ENCODE data around the gene PAPSS1.
"Not testable (repeated sequence)": the region's sequence is repeated elsewhere in the genome, so short reads cannot be mapped to it uniquely, and the experiment has no call there.

The PAPSS1 gene

DNA sequence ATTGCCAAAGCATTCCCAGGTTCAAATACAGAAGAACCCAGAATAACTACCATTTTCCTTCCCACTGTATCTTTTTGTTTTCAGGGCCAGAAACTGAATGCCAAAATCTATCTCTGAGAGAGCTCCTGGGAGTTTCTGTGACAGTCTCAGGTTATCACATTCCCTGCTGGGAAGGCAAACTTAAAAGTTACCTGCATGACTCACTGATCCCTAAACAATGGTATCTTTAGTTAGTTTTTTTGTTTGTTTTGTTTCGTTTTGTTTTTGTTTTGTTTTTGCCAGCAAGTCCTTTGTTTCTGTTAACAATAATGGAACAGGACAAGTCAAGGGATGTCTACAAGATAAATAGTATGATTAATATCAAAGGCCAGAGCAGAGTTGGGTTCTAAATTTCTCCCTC is 34.3 kb downstream of the PAPSS1 start:
- no peak for DNase-seq

DNA sequence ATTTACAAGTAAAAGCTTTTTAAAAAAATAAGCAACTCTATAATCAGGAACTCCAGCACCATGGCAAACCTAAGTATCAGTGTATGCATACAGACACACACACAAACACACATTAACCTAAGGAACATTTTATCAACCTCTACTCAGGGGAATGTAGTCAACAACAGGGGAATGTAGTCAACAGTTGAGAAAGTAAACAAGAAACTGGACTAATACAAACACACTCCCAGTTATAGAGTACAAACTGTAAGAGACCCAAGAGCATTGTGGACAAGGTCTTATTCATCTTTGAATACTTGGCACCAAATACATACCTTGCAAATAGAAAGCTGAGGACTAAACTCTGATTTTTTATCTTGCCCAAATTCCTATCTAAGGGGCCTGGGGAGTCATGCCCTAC is 36.2 kb downstream of the PAPSS1 start:
- no peak for DNase-seq

DNA sequence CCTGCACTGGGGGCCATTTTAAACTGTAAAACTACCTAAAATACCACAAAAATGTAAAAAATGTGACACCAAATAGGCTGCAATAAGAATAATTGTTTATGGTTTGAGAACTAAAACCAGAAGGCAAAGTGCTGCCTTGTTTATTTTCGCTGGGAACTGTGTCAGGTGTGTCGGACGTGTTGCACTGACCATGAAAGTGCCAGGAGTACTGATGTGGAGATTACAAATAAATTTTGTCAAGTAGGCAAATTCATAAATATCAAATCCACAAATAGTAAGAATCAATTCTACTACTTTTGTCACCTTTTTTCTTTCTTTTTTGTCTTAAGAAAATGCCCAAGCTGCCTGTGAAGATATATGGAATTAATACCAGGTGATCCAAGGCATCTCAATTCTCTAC is 37.7 kb downstream of the PAPSS1 start:
- no peak for DNase-seq

DNA sequence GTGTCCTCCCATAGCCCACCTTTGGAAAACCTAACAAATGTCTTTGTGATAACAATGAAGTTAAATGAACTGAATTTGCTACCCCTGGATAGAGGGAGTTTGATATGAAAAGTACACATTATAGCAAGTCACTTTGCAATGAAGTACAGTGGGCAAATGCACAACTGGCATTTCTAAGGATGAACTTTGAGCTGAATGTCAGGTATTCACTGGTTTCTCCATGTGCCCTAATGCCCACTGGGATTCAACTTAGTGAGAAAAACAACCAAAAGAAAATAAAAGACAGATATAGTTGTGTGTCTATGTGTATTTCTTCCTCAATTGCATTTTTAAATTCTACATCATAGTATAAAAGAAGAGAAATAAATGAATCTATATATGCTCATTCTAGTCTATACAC is 51.0 kb downstream of the PAPSS1 start:
- DNase-seq, result no peak

DNA sequence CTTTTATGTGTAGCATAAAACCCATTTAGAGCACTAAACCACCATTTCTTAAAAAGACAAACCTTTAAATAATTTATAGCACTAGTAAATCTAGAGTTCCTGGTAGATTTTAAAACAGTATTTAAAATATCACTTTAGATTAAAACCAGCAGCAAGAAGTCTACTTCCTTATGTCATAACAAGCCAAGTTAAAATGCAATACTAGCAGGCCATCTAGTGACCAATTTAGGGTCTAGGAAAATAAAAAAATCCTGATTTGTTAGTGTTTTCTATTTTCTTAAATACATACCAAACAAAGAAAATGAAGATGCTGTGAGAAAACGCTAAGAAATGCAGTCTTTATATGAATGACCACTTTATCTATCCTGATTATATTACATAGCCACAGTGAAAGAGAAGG is 53.9 kb downstream of the PAPSS1 start:
- DNase-seq, result no peak

DNA sequence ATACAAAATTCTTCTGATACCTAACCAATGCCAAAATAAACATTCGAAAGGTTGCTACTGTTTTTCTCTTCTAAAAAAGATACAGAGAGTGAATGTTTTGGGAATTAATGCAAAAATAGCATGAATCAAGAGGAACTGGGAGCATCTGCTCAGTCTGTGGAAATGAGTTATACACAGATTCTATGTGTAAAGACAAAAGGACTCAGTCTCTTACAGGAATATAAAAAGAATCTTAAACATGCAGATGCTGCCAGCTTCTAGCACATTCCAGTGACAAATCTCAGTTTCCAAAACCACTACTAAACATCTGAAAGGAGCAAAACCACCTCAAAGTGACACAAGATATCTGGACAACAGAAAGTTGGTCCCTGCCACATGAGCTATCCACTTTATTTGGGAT is 55.0 kb downstream of the PAPSS1 start:
- no peak for DNase-seq

DNA sequence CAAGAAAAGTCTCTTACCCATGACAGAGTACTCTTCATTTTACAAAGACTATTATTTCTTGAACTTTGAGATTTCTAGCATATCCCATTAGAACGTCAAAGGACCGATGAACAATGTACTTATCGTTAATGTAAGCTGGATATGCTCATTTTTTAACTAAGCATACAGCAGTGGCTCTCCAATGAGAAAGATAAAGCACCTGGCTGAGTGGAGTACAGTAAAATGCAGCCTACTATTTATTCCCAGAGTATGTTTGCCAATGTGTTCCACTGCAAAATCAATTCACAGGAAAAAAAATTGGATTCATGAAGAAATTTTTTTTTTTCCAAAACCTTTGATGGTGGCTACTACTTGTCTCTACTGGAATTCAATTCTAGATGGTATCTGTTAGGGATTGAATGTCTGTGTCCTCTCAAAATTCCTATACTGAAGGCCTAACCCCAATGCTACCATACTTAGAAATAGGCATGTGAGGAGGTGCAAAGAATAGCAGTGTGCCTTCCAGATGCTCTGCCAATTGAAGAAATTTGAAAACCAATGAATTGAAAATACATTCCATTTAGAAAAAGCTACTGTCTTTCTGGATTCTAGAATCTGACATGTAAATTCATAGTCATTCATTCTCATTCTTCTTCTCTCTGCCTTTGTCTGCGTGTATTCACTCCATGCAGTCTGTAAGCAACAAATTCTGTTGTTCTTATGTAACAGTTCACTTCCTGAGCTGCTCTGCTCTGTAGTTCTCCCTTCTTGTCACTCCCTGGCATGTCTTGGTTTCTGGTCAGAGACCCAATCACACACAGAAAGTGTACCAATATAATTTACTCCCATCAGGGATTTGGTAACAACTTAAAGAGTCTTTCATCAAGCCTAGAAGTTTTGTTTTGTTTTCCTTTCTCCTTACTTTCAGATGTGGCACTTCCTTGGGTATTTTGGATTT is 61.4 kb downstream of the PAPSS1 start:
- peak in 1 of 14 donors; percentile 6 for DNase-seq

DNA sequence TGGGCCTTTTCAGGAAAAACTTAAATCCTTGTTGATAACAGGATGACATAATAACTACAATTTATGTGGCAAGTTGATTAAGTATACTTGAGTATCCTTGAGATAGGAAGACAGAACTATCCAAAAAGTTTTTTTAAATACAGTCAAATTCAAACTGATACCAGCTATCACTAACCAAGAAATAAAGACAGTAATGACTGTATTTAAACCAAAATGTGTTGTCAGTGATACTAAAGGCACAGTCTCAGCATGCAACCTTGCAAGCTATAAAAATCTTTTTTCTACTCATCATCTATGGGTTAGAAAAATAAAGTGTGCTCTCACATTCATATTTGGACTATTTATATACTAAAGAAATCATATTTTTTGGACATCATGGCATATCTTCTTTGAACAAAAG is 64.7 kb downstream of the PAPSS1 start:
- no peak for DNase-seq

DNA sequence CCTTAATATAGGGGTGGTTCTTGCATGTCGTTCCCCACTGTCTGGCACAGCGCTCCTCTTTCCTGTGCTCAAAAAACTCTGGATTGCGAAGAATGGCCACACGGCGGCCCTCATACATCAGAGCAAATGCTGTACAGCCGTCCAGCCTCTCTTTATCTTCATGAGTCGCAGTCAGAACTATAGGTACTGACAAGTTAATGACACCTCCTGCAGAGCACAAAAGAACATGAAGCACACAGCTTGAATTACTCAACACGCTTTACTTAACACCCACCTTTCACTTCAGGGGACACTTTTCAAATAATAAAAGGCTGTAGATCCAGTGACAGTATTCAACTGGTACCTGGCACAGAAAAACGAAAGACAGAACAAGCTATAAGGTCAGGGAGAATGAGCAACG is 65.3 kb downstream of the PAPSS1 start:
- no peak for DNase-seq

DNA sequence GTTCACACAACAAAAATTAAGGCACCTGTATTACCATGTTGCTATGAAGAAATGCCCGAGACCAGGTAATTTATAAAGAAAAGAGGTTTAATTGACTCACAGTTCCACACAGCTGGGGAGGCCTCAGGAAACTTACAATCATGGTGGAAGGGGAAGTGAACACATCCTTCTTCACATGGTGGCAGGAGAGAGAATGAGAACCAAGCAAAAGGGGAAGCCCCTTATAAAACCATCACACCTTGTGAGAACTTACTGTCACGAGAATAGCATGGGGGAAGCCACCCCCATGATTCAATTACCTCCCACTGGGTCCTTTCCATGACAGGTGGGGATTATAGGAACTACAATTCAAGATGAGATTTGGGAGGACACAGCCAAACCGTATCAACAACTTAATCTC is 68.6 kb downstream of the PAPSS1 start:
- DNase-seq, result not testable (repeated sequence)

DNA sequence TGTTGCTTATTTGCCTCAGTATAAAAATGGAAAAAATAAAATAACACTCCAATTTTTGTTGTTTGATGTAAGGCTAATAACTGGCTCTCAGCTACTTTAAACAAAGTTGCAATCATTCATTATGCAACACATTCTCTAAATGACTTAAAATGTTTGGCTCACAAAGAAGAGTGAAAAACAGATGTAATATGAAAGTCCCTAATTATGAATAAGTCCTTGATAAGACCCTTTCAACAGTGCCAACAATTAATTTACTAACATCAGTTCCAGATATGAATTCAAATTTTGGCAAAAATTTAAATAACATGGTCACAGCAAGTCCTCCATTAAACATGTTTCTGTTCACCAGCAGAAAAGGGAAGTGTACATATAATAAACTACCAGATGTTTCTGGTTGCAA is 69.8 kb downstream of the PAPSS1 start:
- DNase-seq, result no peak

DNA sequence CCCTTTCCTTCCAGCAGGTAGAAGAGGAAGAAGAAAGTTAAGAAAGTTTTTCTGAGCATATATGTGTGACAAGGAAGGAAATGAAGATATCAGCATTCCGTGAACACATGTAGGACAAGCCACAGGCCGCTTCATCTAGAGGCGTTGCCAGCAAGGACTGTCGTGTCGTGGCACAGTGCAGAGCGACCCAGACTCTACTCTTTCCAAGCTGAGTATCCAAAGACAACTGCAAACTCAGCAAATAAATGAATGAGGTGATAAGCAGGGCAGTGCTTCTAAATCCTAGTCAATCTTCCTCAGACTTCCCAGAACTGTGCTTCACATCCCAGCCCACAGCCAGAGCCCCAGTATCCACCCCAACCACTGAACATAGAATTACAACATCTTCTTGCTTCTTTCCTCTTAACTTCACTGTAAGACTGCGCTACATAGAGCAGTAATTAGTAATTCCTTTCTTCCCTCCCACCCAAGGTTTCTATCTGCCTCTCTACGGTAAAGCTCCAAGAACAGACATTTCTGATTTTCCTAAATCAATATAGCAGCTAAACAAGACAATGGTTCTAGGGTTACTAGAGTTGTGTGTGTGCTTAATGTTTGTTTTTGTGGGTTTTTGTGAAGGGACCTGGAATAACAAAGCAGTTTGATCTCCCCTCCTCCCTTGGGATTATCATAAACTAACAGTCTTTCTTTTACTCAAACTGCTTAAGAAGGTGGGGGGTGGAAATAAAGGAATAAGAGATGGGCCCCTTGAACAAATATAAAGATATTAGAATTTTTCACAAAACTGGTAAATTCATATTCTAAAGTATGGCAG is 71.6 kb downstream of the PAPSS1 start:
- DNase-seq, result no peak

DNA sequence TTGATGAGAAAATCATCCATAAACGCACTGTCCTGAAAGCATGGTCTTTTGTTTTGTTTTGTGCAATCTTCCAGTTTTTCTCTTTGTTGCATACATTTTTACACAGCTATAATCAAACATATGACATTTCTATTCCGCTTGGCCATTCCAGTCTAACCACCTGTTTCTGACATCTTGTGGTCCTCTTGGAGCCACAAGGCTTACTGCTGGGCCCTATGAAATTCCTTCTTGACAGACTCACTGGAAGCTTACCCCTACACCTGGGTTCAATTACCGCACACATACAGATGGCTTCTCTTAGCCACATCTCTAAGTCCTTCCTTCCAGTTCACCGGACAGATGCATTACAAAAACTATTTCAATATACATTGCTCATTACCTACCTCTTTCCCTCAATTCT is 72.4 kb downstream of the PAPSS1 start:
- no peak for DNase-seq

DNA sequence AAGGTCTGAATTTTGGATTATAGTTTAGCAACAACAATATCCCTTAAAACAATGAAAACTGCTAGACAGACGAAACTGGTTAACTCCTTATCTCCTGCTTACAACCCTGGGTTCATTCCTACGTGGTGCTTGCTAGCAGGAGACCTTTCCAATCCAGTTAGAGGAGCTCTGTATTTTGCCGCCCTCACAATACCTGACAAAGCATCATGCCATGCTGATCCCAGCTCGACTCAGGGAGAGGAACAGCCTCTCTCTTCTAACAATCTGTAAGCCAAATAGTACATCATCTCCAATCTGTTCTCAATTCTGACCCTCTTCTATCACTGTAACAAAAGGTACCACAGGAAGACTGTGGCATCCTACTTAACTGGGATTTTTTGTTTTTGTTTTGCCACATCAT is 74.4 kb downstream of the PAPSS1 start:
- DNase-seq, result no peak

DNA sequence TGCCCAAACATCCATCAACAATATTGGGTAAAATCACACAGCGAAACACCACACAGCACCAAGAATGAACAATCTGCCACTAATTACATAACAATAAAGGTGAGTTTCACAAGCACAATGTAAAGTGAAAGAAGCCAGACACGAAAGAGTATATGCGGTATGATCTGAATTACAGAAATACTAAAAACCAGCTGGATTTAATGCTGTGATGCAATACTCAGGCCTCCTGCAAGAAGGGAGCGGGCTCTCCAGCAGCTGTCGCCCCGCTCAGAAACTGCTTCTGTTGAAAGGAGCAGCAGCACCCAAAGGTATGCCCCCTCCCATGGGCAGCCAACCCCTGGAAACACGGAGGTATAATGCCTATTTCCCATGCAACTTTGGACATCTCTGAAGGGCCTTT is 77.0 kb downstream of the PAPSS1 start:
- no peak for DNase-seq

DNA sequence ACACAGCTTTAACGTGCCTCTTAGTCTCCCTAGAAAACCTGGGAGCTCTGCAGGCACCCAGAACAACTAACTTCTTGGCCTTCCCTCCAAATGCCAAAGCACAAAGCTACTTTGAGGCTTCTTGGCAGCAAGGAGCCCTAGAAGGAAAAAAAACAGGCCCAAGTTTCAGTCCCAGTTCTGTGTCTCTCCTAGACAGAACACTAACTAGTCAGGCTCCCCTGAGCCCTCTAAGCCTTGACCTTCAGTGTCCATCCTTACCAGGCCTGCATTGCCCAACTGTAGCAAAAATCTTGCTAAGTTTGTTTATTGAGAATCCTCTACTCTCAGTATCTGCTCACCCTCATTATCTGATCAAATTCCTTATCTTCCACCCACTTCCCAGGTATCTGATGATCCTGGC is 79.2 kb downstream of the PAPSS1 start:
- no peak for DNase-seq

DNA sequence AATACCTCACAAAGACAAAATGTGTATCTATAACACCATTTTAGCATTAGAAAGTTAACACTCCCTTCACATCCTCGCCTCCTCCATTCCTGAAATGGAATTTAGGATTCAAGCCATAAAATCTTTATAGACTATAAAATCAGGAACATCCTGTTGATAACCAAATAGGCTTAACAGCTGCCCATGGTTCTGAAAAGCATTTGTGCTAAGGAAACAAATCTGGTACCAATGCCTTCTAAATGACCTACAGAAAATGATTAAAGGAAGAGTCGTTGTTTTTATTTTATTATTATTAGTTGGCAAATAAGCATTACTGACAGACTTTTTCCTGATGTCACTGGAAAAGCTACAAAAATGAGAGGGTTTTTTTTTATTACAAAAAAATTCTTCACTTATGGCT is 79.8 kb downstream of the PAPSS1 start:
- DNase-seq, result no peak

DNA sequence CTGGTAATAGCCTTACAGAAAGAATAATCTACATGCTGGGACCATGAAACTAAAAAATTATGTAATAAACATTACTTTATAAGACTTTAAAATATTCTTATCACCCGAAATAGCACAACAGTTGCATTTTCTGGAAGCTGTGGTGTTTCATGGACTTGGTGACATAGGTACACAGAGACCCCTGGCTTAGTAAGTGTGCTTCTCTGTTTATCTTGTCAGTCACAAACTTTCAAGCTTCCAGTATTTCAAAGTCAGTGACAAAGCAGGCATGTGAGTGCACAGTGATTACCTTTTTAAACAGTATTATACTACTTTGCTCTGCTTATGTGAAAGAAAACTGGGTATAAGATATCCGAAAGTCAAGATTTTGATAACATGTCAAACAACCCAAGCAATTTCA is 84.3 kb downstream of the PAPSS1 start:
- no peak for DNase-seq

DNA sequence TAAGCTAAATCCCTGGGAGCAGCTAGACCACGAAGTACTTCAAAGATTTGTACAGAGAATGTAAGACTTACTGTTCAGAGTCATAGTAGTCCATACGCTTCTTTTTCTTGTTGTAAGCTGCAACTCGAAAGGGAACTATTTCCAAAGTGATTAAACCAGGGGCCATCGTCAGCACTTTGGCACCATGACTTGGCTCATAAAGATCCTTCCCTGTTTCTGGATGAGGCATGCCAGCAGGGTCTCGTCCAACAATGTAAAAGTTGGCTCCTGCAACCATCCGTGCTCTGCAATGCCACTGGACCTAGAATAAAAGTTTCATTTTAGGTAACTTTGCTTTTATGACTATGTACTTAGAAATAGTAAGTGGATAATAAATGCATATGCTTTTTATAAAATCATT is 88.5 kb downstream of the PAPSS1 start:
- DNase-seq, result no peak

DNA sequence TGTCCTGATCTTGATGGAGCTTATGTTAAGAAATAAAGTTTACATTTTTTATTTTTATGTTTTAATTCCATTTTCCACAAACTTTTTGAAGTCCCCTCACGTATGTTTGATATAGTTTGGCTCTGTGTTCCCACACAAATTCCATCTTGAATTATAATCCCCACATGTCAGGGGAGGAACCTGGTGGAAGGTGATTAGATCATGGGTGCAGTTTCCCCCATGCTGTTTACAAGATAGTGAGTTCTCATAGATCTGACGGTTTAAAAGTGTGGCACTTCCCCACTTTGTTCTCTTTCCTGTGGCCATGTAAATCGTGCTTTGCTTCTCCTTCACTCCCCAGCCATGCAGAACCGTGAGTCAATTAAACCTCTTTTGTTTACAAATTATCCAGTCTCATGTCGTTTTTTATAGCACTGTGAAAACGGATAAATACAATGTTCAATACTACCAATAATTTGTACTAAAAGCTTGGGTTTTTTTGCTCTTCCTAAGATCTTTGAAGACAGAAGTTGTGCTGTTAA is 89.8 kb downstream of the PAPSS1 start:
- DNase-seq, result no peak

DNA sequence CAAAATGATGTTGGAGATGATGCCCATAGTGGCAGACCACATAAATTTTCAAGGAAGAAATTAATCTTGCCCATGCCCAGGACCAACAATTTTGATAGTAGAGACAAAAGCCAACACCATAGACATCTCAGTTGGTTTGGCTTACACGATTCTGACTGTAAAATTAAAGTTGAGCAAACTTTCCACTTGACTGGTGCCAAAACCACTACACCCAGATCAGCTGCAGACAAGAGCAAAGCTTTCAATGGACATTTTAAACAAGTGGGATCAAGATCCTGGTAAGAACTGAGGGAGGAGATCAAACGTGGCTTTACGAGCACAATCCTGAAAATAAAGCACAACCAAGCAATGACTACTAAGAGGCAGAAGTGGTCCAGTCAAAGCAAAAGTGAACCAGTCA is 90.7 kb downstream of the PAPSS1 start:
- DNase-seq, result no peak

DNA sequence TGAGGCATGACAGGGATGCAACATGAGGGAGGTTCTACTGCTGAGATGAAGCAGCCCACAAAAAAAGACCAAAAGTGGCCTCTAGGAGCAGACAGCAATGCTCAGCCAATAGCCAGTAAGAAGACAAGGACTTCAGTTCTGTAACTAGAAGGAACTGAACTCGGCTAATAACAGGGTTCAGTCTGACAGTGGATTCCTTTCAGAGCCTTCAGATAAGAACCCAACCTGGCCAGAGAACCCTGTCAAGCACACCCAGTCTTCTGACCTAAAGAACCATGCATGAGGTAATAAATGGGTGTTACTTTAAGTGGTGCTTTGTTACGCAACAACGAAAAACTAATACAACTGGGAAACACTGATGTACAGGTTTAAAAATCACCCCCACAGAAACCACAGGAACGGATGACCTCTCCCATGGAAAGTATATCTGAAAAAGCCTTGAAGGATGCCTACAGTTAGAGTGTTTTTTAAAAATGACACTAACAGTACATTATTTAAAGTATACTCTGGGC is 94.6 kb downstream of the PAPSS1 start:
- DNase-seq, result no peak

DNA sequence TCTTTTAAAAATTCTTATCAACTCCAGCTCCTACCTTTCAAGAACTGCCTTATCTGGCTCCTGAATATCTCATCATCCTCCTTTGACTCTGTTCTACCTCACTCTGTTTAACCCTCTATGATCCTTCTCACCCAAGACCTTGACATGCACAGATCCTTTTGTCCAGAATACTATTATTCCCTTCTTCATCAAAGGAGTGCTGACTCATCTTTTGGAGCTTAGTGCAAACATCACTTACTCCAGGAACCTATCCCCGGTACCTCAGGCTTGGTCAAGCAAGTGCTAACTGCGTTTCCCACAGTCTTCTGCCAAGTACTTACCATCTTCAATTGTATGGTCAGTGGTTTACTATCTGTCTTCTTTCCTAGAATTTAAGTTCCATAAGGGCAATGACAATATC is 96.0 kb downstream of the PAPSS1 start:
- DNase-seq, result no peak
